Stimulated activated CD4-positive, alpha-beta T cell treated with anti-CD3 and anti-CD28 coated beads, Interleukin-4, amount 100 ng/mL, for 24 hours (primary cell): ENCODE data around the gene CHRM2.

Source experiments
- DNase-seq: peaks from one replicate; pipeline ENCODE4 v3.0.0-alpha.2; 2020

The CHRM2 gene

DNA sequence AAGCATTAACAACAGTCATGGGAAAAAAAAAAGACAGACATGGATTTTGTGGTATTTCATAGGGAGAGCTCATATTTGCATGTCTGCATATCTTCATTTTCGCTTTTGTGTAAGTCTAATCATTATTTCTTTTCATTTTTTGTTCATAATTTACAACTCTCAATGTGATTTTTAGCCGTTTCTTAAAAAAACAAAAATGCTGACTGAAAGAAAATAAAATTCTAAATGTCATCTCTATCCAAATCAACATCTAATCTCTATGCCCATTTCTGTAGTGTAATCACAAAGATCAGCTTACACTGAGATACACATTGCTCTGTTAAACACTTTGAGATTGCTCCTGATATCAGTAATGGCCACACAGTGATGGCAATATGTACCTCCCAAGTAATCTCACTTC lies 29.2 kb downstream of the CHRM2 start:
- DNase-seq: no peak

- no peak for DNase-seq
These were observed 31.6 kb downstream of the CHRM2 start for GRCh38 chr7:136900005-136900404.

GRCh38 chr7:136910771-136911170 lies 42.3 kb downstream of the CHRM2 start:
- DNase-seq: no peak

DNA sequence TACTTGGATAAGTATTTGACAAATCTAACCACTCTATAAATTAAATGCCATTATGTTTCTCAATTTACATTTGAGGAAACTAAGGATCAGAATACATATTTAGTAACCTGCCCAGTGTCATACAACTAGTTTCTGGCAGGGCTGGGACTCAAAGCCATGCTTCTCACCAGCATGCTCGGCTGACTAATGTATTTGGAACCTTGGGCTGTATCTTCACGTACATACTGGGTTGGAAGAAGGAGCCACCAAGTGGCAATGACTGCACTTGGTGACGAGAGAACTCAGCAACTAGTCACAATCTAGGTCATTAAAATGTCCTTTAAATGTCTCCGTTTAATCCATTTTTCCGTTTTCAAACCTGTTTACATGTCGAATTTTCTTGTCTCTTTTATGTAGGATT lies 42.9 kb downstream of the CHRM2 start:
- DNase-seq: no peak

- DNase-seq: no peak
These were observed 43.9 kb downstream of the CHRM2 start for GRCh38 chr7:136912339-136912738.

DNA sequence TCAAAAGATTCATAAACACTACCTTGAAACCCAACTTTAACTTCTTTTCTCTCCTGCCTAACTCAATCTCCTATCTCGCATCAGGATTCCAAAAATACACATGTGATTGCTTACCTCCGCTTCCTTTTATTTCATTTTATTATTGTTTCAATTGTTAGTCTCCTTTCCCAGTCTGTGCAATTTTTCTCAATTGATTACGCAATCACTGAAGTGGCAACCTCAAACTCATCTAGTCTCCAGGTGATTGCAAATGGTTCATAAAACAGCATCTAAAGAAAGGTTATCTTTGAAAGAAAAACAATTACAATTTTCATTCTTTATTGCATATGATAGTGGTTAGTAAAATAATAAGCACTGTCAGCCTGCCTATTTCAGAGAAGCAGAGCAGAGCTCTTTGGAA lies 45.6 kb downstream of the CHRM2 start:
- DNase-seq: no peak

DNA sequence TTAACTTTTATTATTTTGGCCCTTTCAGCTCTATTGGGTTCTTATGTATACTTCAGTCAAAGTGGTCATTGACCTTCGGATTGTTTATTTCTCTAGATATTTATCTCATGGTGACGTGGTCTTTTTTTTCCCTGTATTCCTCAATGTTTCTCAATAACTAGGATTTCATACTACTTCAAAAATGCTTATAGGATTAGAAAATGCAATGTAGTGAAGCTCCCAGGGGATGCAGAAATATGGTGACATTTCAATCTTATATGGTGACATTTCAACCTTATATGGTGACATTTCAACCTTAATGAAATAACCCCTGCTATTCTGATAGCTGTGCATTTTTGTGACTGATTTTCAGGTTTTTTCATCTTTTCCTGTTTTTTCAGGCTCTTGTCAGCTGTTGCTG lies 51.4 kb downstream of the CHRM2 start:
- no peak for DNase-seq

- DNase-seq: no peak
These were observed 54.7 kb downstream of the CHRM2 start for GRCh38 chr7:136923111-136923667.

- DNase-seq: no peak
These were observed 56.6 kb downstream of the CHRM2 start for GRCh38 chr7:136925044-136925443.

DNA sequence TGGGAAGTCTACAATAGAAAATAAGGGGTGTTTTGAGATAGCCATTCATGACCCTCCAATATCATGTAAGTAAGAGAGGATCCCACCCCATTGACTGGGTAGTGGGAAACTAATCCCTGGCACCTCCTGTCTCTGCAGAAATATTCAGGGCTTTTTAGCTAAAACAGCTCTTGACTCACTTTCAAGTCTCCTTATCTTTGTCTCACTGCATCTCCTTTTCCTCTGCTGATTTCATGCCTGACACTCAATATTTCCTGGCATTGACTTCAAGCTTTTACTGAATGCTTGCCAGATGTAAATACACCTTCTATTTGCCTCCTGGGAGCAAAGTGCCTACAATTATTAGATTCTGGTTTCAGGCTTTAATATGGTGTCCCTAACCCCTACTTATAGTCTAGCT lies 57.1 kb downstream of the CHRM2 start:
- no peak for DNase-seq

DNA sequence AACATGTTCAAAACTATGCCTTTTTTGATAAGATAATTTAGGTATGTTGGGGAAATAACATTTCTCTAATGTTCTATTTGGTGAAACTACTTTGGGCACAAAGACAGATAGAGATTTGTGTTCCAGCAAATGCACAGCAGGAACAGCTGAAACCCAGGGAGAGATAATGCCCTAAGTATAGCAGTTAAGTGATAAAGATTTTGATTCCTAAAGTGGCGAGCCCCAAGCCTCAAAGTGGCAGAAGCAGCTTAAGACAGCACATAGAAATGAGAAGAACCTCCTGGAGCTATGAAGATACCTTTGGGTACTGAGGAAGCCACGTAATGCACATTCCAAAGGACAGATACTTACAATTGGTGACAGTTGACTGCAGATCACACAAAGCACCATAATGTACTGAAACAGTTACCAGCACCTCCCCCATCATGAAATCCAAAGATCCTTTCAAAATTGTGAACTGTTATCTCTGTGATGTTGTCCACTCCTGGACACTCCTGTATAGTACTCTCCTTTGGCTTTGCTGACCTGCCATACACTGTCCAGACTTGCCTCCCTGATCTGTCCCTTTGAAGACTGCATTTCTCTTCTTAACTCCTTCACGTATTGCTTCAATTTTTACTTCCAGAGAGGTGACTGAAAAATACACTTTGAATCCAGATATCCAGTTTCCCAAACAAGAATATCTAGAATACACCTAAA lies 62.9 kb downstream of the CHRM2 start:
- DNase-seq: no peak

DNA sequence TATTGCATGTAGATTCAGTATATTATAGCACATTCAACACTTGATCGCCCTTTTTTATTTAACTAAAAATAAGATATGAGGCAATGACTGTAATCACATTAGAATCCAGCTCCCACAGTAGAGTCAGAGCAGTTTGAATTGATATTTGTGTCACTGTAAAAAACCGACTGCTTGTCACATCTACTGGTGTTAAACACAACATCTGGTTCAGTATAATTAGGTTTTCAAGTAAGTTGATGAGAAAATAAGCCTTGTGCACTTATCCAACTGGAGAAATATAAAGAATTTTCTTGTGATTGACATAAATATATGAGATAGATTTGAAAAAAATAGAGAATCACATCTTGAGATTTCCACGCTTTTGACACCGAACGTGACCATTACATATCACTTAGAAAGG lies 69.0 kb downstream of the CHRM2 start:
- no peak for DNase-seq

DNA sequence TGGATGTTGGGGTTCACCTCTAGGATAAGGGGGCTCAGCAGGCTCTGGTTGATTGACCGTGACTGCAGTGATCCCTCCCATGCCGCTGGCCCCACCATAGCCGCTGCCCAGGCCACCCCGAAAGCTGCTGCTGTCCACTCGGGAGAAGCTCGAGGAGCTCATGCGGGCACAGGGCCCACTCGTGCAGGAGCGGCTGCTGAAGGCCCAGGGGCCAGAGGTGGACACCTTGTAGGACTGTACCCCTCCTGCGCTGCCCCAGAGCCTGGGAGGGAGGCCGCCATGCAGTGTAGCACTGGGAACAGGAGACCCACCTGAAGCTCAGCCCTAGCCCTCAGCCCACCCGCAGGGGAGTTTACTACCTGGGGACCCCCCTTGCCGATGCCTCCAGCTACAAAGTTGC lies 70.0 kb downstream of the CHRM2 start:
- DNase-seq: no peak

GRCh38 chr7:136940122-136940521 lies 71.7 kb downstream of the CHRM2 start:
- no peak for DNase-seq

GRCh38 chr7:136940917-136941316 lies 72.5 kb downstream of the CHRM2 start:
- DNase-seq: no peak

DNA sequence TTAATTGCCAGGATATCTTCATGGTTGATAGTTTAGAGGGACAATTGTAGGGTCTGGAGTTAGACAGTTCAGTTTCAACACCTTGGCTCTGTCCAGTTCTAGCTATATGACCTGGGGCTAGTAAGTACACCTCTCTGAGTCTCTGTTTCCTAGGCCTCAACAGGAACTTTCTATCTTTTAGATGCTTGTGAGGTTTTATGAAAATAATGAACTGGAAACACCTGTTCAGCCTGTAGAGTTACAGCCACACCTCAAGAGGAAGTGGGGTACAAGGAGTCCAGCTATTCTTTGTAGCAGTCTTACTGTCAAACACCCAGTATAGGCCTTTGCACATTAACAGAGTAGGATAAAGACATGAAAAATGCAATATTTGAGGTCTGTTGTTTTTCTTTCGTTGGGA lies 73.4 kb downstream of the CHRM2 start:
- DNase-seq: no peak

- no peak for DNase-seq
These were observed 73.9 kb downstream of the CHRM2 start for GRCh38 chr7:136942401-136942800.

- no peak for DNase-seq
These were observed 74.5 kb downstream of the CHRM2 start for GRCh38 chr7:136942994-136943393.

DNA sequence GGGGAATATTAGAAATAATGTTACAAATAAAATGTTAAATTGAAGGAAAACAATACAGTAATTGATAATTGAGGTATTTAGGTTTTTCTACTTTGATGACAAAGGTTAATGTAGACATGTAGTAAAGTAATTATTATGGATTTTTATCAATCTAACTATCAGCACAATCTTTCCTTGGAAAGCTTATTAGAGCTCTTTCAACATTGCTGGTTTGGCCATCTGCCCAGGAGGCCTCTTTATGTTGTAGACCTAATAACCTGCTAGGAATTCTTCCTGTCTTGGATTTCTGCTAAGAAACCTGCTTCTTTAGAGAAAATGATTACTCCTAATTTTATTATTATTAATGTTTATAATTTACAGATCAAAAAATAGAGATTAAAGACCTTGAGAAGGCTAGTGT lies 78.9 kb downstream of the CHRM2 start:
- no peak for DNase-seq

DNA sequence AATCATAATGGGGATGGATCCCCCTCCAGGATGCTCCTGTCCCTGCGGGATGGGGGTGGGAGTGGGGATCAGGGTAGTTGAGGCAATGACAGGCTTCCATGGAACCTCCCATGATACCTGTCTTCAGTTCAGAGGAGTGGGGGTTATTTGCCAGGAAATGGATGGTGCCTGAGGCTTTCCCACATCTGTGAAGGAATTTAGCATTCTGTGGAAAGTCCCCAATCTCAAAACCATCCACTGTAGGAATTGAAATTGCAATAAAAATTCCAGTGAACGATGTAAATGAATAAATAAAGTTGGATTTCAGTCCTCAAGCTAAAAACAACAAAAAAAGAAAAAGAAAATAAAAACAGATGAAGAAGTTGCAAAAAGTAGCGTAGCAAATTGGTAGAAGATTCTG lies 81.9 kb downstream of the CHRM2 start:
- no peak for DNase-seq

DNA sequence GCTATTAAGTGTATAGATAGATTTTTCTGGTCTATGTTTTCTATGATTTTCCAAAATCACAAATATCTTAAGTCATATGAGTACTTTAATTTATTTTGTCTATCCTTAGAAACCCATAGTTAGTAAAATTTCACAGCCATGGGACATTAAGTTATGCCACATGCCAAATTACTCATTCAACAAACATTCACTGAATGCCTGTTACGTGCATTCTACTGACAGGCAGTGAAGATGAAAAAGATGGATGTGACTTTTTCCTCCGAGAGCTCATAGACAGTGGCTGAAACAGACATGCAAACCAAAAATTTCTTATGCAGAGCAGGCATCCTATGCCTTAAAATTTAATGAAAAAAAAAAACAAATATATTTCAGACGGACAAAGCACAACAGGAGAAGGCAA lies 84.9 kb downstream of the CHRM2 start:
- DNase-seq: no peak

DNA sequence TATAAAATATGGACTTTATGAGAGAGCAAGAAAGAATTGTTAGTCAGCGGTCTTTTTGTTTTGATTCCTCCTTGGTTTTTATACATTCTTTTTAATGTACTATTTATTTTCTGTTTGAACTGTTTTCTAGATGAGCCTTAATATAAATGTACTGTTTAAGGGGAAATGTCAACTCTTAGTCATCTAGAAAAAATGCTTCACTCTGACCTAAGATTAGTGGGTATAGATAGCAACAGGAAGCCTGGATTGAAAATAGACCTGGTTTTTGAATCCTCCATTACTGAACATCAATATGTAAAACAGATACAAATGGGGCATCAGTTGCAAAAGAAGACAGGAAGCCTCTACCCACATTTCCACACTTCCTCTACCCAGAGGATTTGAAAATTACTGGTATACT lies 87.8 kb downstream of the CHRM2 start:
- DNase-seq: no peak

- DNase-seq: no peak
These were observed 88.2 kb downstream of the CHRM2 start for GRCh38 chr7:136956671-136957070.

- no peak for DNase-seq
These were observed 88.9 kb downstream of the CHRM2 start for GRCh38 chr7:136957391-136957790.

DNA sequence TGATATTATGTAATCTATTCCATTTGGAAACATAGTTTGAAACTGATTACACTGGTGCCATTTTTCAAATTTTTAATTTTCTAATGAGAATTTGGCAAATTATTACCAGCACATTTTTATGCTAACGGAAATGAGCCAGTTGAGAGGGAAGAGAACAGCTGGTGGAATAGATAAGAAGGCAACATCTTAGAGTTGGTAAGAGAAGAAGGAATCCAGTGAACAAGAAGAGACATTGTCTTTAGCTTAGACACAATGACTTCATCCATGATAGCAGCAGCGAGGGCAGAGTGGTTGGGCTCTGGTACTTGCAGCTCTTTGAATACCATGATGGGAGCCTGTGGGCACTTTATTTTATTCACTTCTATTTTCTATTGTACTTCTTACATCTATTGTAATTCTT lies 89.6 kb downstream of the CHRM2 start:
- no peak for DNase-seq
